WI38 (cell line): ENCODE data around the gene VMP1.

ENCODE experiments used
- H3K4me3 ChIP-seq: 2 replicates; pipeline ENCODE4 v1.5.1; 2011; ENCODE audit warnings: low read depth, mild to moderate bottlenecking, control low read depth, low read length
- TF ChIP-seq, protein P1 (sequence below): IDR thresholded peaks from 2 replicates; pipeline ENCODE4 v1.5.1; 2012; ENCODE audit warnings: low read depth, mild to moderate bottlenecking, control low read depth, low read length

The VMP1 gene

DNA sequence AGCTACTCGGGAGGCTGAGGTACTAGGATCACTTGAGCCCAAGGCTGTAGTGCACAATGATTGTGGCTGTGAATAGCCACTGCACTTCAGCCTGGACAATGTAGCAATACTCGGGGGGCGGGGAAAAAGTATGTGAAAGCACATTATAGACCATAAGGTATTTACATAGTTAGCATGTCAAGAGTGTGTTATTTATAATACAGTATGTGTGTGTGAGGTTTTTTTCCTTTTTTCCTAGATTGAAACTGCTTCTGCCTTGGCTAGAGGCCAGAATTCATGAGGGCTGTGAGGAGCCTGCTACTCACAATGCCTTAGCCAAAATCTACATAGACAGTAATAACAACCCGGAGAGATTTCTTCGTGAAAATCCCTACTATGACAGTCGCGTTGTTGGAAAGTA lies 30.7 kb upstream of the VMP1 start:
- no peak overlapping the region for H3K4me3 ChIP-seq
- TF ChIP-seq, protein P1, sequence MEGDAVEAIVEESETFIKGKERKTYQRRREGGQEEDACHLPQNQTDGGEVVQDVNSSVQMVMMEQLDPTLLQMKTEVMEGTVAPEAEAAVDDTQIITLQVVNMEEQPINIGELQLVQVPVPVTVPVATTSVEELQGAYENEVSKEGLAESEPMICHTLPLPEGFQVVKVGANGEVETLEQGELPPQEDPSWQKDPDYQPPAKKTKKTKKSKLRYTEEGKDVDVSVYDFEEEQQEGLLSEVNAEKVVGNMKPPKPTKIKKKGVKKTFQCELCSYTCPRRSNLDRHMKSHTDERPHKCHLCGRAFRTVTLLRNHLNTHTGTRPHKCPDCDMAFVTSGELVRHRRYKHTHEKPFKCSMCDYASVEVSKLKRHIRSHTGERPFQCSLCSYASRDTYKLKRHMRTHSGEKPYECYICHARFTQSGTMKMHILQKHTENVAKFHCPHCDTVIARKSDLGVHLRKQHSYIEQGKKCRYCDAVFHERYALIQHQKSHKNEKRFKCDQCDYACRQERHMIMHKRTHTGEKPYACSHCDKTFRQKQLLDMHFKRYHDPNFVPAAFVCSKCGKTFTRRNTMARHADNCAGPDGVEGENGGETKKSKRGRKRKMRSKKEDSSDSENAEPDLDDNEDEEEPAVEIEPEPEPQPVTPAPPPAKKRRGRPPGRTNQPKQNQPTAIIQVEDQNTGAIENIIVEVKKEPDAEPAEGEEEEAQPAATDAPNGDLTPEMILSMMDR = no peak

DNA sequence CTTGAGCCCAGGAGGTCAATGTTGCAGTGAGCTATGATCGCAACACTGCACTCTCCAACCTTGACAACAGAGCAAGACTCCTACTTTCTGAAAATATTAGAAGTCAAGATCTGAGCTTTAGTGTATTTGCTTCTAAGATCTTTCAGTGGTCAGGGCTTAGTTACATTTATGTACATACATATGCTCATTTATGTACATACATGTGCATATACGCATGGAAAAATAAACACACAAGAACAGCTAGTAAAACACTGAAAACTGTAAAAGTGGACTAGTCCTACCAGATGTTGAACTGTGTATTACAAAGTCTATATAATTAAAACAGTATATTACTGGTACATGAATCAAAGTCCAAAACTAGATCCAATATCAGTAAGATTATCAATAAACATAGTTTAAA lies 28.5 kb upstream of the VMP1 start:
- TF ChIP-seq, protein P1 = no peak
- H3K4me3 ChIP-seq = no peak overlapping the region

DNA sequence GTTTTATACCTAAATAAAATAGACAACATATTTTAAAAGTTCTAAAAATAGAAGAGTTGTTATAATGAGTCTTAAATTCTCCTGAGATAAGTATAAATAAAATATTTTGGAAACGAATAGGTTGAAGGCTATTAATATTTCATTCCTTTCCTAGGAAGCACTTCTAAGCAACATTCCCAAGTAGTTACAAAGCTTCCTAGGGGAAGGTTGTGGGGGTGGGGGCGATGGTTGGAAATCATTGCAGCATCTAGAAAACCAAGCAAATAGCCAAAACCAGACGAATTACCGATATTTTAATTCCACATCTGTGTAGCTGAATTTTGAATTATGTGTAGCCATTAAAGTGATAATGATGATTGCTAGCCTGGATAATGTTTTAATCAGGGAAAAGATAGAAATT lies 27.1 kb upstream of the VMP1 start:
- TF ChIP-seq, protein P1 = no peak
- no peak overlapping the region for H3K4me3 ChIP-seq

DNA sequence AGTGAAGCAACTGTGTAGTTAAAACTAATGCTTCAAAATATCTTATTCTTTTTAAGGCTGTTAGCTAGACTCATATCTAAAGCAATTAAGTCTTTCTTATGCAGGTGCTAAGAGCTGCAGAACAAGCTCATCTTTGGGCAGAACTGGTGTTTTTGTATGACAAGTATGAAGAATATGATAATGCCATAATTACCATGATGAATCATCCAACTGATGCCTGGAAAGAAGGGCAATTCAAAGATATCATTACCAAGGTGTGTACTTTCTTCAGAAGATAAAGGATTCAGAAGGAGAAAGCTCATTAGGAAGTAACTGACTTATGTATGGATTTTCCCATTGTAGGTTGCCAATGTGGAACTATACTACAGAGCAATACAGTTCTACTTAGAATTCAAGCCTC lies 24.2 kb upstream of the VMP1 start:
- H3K4me3 ChIP-seq = no peak overlapping the region
- TF ChIP-seq, protein P1 = no peak

DNA sequence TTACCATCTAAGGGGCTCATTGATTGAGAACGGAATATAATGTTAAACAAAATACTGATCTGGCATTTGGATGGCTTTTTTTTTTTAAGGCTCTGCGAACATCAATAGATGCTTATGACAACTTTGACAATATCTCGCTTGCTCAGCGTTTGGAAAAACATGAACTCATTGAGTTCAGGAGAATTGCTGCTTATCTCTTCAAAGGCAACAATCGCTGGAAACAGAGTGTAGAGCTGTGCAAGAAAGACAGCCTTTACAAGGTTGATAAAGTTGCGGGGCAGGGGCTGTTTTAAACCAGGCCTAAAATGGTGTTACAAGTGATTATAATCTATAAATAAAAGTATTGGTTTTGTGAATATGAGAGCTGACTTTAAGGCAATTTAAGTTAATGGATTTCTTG lies 22.5 kb upstream of the VMP1 start:
- TF ChIP-seq, protein P1 = no peak

DNA sequence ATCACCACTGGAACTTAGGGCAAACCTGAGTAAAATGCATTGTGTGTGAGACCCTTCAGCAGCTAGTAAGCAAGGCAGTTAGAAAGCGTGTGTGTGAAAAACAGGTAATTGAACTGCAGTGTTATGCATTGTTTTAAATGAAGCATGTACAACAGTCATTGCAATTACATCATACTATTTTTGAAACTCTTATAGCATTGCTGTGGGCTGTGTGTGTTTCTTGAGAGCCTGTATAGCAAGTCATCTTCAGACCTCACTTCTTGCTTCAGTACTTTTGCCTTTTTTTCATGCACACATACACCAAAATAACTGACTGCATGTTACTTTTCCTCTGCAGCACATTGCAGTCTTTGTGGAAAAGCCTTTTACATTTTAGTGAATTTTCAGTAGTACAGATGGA lies 19.4 kb upstream of the VMP1 start:
- TF ChIP-seq, protein P1 = no peak
- H3K4me3 ChIP-seq = no peak overlapping the region

More for the DNA sequence above, 22.5 kb upstream of the VMP1 start:
- H3K4me3 ChIP-seq = no peak overlapping the region

DNA sequence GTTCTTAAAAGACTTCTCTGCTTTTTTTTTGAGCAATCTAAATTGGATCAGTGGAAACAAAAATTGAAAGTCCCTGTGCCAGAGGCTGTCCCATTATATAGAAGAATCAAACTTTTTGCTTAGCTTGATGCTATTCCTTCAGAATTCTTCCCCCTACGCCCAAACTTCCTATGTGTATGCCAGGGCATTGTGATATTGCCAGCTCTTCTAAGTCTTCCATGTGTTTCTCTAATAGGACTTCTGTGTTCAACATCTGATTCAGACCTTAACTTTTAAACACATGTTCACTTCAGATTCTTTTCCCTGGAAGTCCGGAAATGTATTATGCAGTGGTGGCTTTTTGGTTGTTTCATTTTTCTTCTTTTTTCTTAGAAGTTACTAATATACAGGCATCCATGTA lies 19.0 kb upstream of the VMP1 start:
- no peak overlapping the region for H3K4me3 ChIP-seq
- TF ChIP-seq, protein P1 = no peak
